ENCODE measurements around the gene TFAP2D.

- TF ChIP-seq POLR2AphosphoS5 (IDR thresholded peaks at IDR 0.05) (no peak), CTCF (IDR thresholded peaks at IDR 0.05 in 8 of 11, conservative IDR thresholded peaks at IDR 0.05 in 3 of 11) (no peak)
Measured at GRCh38 chr6:50816947-50817645, 103.8 kb downstream of the TFAP2D start.
